ENCODE measurements around the gene MRPL48. TPM values are rescaled to one million over a fixed set of nuclear protein-coding genes. Genes with fewer than 3 reads are reported as not detected.

MRPL48 gene
- total RNA-seq, 4 donors from 2014 or later, result 10.7 to 19.8 (median 12.3) TPM

DNA sequence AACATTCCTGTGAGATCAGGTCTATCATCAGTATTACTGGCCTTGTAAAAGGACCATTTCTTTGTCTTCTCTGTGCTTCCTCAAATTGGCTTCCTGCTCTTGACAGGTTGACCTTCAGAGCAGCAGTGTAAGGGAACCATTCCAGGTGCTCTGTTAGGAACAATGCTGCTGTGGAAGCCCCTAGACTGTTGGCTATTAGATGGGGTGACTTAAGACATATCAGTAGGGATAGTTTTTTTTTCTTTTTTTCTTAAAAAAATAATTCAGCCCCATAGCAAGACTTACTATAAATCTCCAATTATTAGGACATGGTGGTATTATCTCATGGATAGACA is 51.4 kb downstream of the MRPL48 start:
- no peak for TF ChIP-seq CTCF (IDR thresholded peaks at IDR 0.05)
- DNase-seq (ENCODE audit: low spot score) (no peak), ATAC-seq (ENCODE audit: low FRiP score) (no peak)

DNA sequence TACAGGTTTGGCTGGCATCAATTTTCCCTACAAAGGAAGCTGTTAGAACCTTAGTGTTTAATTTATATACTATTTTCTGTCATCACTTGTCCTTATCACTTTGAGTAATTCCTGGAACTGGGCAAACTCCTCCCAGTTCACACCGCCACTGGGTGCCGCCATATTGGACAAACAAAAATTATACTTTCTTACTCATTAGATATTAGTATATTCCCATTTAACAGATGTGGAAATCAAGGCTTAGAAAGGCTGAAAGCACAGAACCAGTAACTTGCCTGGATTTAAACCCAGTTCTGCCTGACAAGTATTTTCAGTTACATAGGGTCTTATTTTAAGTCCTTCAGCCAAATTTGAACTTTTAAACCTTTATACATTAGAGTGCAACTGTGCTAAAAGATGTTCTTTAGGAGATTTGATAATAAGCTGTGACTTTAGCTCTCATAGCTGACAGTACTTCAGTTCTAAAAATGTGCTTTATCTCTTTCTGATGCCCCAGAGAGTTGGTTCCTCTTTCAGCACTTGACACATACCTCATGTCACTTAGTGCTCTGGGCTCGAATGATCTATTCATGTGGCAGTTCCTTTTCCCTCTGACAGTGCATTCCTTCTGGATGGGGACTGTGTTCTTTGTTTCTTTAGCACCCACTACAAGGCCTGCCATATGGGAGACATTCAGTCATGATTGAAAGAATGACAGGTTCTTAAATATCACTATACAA is 63.5 kb downstream of the MRPL48 start:
- no peak for DNase-seq (ENCODE audit: low spot score)
- no peak for ATAC-seq (ENCODE audit: low FRiP score)
- TF ChIP-seq CTCF (IDR thresholded peaks at IDR 0.05), result no peak

DNA sequence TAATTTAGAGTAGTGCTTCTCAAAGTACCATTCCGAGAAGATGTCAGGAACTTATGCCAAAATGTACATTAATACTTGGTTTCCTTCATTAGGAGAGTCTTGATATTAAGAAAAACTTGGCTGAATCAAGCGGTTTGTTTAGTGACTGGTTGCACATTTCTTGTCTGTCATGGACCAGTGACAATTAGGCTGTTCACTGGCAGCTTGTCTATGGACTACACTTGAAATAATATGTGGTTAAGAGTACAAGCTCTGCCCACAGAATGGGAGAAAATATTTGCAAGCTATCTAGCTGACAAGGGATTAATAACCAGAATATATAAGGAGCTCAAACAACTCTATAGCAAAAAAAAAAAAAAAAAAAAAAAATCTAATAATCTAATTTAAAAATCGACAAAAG is 64.4 kb downstream of the MRPL48 start:
- ATAC-seq (ENCODE audit: low FRiP score) (no peak), DNase-seq (ENCODE audit: low spot score) (no peak)
- no peak for TF ChIP-seq CTCF (IDR thresholded peaks at IDR 0.05)

- no peak for TF ChIP-seq CTCF (IDR thresholded peaks at IDR 0.05)
- no peak for ATAC-seq (ENCODE audit: low FRiP score)
- no peak for DNase-seq (ENCODE audit: low spot score)
Measured at GRCh38 chr11:73854680-73855079, 67.0 kb downstream of the MRPL48 start.

GRCh38 chr11:73856031-73856567 is 68.4 kb downstream of the MRPL48 start:
- no peak for DNase-seq (ENCODE audit: low spot score)
- no peak for TF ChIP-seq CTCF (IDR thresholded peaks at IDR 0.05)
- ATAC-seq (ENCODE audit: low FRiP score), result no peak

DNA sequence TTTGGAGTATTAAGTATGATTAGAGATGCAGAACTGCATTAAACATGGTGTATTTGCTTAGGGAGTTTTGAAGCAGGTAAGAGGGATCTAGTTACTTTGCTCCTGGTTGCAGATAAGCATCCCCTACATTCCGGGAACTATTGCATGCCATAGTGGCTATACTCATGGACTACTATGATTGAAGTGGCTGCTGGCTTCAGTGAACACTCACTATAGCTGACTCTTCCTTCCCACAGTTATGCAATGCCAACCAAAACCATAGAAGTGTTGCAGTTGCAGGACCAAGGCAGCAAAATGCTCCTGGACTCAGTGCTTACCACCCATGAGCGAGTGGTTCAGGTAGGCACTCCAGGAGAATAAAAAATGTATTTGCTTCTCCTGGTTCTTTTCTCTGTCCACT is 72.0 kb downstream of the MRPL48 start:
- ATAC-seq (ENCODE audit: low FRiP score) (no peak), DNase-seq (ENCODE audit: low spot score) (no peak)
- TF ChIP-seq CTCF (IDR thresholded peaks at IDR 0.05), result no peak

DNA sequence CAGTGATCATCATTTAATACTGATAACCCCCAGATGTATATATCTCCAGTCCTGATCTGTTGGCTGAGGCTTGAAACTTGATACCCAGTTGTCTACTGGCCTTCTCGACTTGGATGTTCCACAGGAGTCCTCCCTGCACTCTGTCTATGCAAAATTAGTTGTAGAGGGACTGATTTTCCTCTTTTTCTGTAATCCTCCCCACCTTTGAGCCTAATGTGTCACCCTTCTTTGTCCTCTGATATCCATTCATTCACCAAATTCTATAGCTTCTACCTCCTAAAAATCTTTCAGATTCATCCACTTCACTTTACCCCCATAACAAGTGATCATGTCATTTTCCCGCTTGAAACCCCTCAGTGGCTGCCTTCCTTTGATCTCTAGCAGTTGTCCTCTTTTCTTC is 72.5 kb downstream of the MRPL48 start:
- no peak for TF ChIP-seq CTCF (IDR thresholded peaks at IDR 0.05)
- no peak for ATAC-seq (ENCODE audit: low FRiP score)
- no peak for DNase-seq (ENCODE audit: low spot score)
